Heart left ventricle (tissue), 13 donors: ENCODE measurements around the gene HLA-E.

Experiments used
- CTCF ChIP-seq, 12 donors: fragments of 200-600 bp; sonication (generic) in 4 of 12; IDR thresholded peaks; one replicate each; pipeline versions ENCODE4 v1.5.0 to v1.8.0; 2018 to 2022; ENCODE audit warnings: antibody characterized with exemption in 12 of 12, mild to moderate bottlenecking in 5 of 12
- POLR2A ChIP-seq, 2 donors: fragments of 450-650 bp; IDR thresholded peaks; one replicate each; pipeline ENCODE4 v1.6.1; 2017; ENCODE audit warnings: antibody characterized with exemption in 2 of 2, mild to moderate bottlenecking in 2 of 2, moderate library complexity in 2 of 2
- donor health status: ischemic (EF 13 %, LVEDD 7.1; RV severe dilation, severe dysfunction).
- donor health status: DM: no; HTN: yes; CAD: no.
- donor health status: DM: no; HTN: no; CAD: no.
- donor health status: ischemic (EF 25% LVEDD 6.9; RV normal size, moderate dysfunction).
- donor health status: ischemic (EF 25% LVEDD 5.7; RV mildly dilated, moderate dysfunction).
- donor health status: ischemic (EF 35%, LVEDD 5.7; RV mildly dilated, moderate dysfunction).
- donor health status: nonischemic (EF 11% LVEDD 7.7; RV severe dilation, severe dysfunction).
- donor health status: DM: yes; HTN: yes; CAD: no.
- donor health status: PGD.
- donor health status: ischemic (EF 29% LVEDD 5.4; RV normal size, mild dysfunction).
- donor health status: nonischemic (EF 23%, LVEDD 6.1; RV moderate dilation, normal function).

- TF ChIP-seq CTCF (IDR thresholded peaks at IDR 0.05) (no peak), POLR2A (IDR thresholded peaks at IDR 0.05) (no peak)
Observed at GRCh38 chr6:30490026-30490876, 942 bp downstream of the HLA-E start.
